H9 (cell line): ENCODE data around the gene TNFRSF19. TPM values are rescaled to one million over a fixed set of nuclear protein-coding genes. Genes with fewer than 3 reads are reported as not detected.

Source experiments
- DNase-seq: peaks from one replicate; pipeline ENCODE4 v3.0.0-alpha.2; 2017
- H2AFZ ChIP-seq: one replicate; pipeline ENCODE4 v1.6.1; 2013; ENCODE audit warnings: mild to moderate bottlenecking, low read length, control low read depth, moderate library complexity
- H2AK5ac ChIP-seq: 2 replicates; pipeline ENCODE4 v1.6.1; 2013; ENCODE audit warnings: low read length, control low read depth, mixed read lengths; ENCODE audit not compliant: insufficient read length
- H2BK120ac ChIP-seq: one replicate; pipeline ENCODE4 v1.6.1; 2013; ENCODE audit warnings: low read depth, mild to moderate bottlenecking, low read length, control low read depth, inconsistent platforms; ENCODE audit not compliant: poor library complexity, severe bottlenecking
- H2BK12ac ChIP-seq: 2 replicates; pipeline ENCODE4 v1.6.1; 2013; ENCODE audit warnings: low read length, control low read depth, mixed read lengths, low read depth; ENCODE audit not compliant: insufficient read length
- H2BK15ac ChIP-seq: 2 replicates; pipeline ENCODE4 v1.6.1; 2013; ENCODE audit warnings: low read depth, low read length, control low read depth
- H2BK20ac ChIP-seq: one replicate; pipeline ENCODE4 v1.6.1; 2013; ENCODE audit warnings: low read depth, mild to moderate bottlenecking, low read length, control low read depth, inconsistent platforms; ENCODE audit not compliant: poor library complexity, severe bottlenecking
- H2BK5ac ChIP-seq: 2 replicates; pipeline ENCODE4 v1.6.1; 2013; ENCODE audit warnings: low read length, control low read depth, mixed read lengths; ENCODE audit not compliant: insufficient read length
- H3K14ac ChIP-seq: 2 replicates; pipeline ENCODE4 v1.6.1; 2013; ENCODE audit warnings: low read length, control low read depth; ENCODE audit not compliant: insufficient read depth
- H3K18ac ChIP-seq: 2 replicates; pipeline ENCODE4 v1.6.1; 2013; ENCODE audit warnings: low read depth, mild to moderate bottlenecking, mixed read lengths, low read length, control low read depth; ENCODE audit not compliant: insufficient read length
- H3K23ac ChIP-seq: 2 replicates; pipeline ENCODE4 v1.6.1; 2013; ENCODE audit warnings: low read length, control low read depth, mixed read lengths, low read depth; ENCODE audit not compliant: insufficient read length
- H3K23me2 ChIP-seq: 2 replicates; pipeline ENCODE4 v1.6.1; 2013; ENCODE audit warnings: low read depth, mild to moderate bottlenecking, mixed read lengths, low read length, control low read depth; ENCODE audit not compliant: insufficient read length, poor library complexity, severe bottlenecking
- H3K27ac ChIP-seq: 2 replicates; pipeline ENCODE4 v1.5.1; 2013; ENCODE audit warnings: low read length, control low read depth, mixed read lengths, low read depth; ENCODE audit not compliant: insufficient read length
- H3K27me3 ChIP-seq: 2 replicates; pipeline ENCODE4 v1.6.1; 2013; ENCODE audit warnings: low read length, control low read depth, inconsistent platforms; ENCODE audit not compliant: insufficient read depth
- H3K4ac ChIP-seq: 2 replicates; pipeline ENCODE4 v1.6.1; 2013; ENCODE audit warnings: low read depth, mild to moderate bottlenecking, control low read depth, inconsistent platforms, low read length, moderate library complexity
- H3K4me1 ChIP-seq: 2 replicates; pipeline ENCODE4 v1.6.1; 2013; ENCODE audit warnings: low read length, control low read depth, inconsistent platforms; ENCODE audit not compliant: insufficient read depth
- H3K4me2 ChIP-seq: 2 replicates; pipeline ENCODE4 v1.6.1; 2013; ENCODE audit warnings: low read length, control low read depth, mixed read lengths; ENCODE audit not compliant: insufficient read length, insufficient read depth
- H3K56ac ChIP-seq: 2 replicates; pipeline ENCODE4 v1.6.1; 2013; ENCODE audit warnings: low read depth, mild to moderate bottlenecking, mixed read lengths, low read length, control low read depth; ENCODE audit not compliant: insufficient read length
- H3K79me1 ChIP-seq: 2 replicates; pipeline ENCODE4 v1.6.1; 2013; ENCODE audit warnings: low read depth, mild to moderate bottlenecking, moderate library complexity, low read length, control low read depth, inconsistent platforms; ENCODE audit not compliant: insufficient read depth, poor library complexity, severe bottlenecking
- H3K79me2 ChIP-seq: 2 replicates; pipeline ENCODE4 v1.6.1; 2013; ENCODE audit warnings: low read length, control low read depth, inconsistent platforms; ENCODE audit not compliant: insufficient read depth
- H3K9ac ChIP-seq: 2 replicates; pipeline ENCODE4 v1.6.1; 2013; ENCODE audit warnings: low read length, control low read depth, mixed read lengths; ENCODE audit not compliant: insufficient read length; ENCODE audit errors: extremely low read depth
- H3K9me3 ChIP-seq: one replicate; pipeline ENCODE4 v1.6.1; 2013; ENCODE audit warnings: low read depth, low read length, inconsistent platforms; ENCODE audit not compliant: control insufficient read depth
- H3T11ph ChIP-seq: one replicate; pipeline ENCODE4 v1.6.1; 2013; ENCODE audit warnings: mild to moderate bottlenecking, low read length, control low read depth, inconsistent platforms
- H4K20me1 ChIP-seq: one replicate; pipeline ENCODE4 v1.6.1; 2013; ENCODE audit not compliant: control insufficient read depth, insufficient read length, insufficient read depth
- H4K5ac ChIP-seq: 2 replicates; pipeline ENCODE4 v1.6.1; 2013; ENCODE audit warnings: low read depth, mild to moderate bottlenecking, mixed read lengths, low read length, control low read depth; ENCODE audit not compliant: insufficient read length
- H4K8ac ChIP-seq: replicated peaks from 2 replicates; pipeline ENCODE4 v1.6.1; 2013; ENCODE audit warnings: low read length, control low read depth, mixed read lengths, low read depth; ENCODE audit not compliant: insufficient read length
- H4K91ac ChIP-seq: 2 replicates; pipeline ENCODE4 v1.6.1; 2013; ENCODE audit warnings: low read depth, mild to moderate bottlenecking, moderate library complexity, mixed read lengths, low read length, control low read depth; ENCODE audit not compliant: insufficient read length
- H3K27ac Mint-ChIP-seq, 3 experiments: 2 replicates in 2 of 3; 3 replicates in 1 of 3; pipeline ENCODE4 v1.8.0; 2020 to 2021; ENCODE audit warnings: mixed read lengths in 3 of 3, mild to moderate bottlenecking in 1 of 3, moderate library complexity in 1 of 3
- H3K27me3 Mint-ChIP-seq: 2 replicates; pipeline ENCODE4 v1.8.0; 2021; ENCODE audit warnings: low read depth, mild to moderate bottlenecking, moderate library complexity, mixed read lengths
- H3K36me3 Mint-ChIP-seq, 3 experiments: 2 replicates in 2 of 3; 3 replicates in 1 of 3; pipeline ENCODE4 v1.8.0; 2020 to 2021; ENCODE audit warnings: low read depth in 3 of 3, mixed read lengths in 3 of 3; ENCODE audit not compliant: insufficient read depth in 1 of 3
- H3K4me1 Mint-ChIP-seq, 2 experiments: 2 replicates each; pipeline ENCODE4 v1.8.0; 2020; ENCODE audit warnings: mixed read lengths in 2 of 2
- H3K4me3 Mint-ChIP-seq, 2 experiments: 2 replicates in 1 of 2; 3 replicates in 1 of 2; pipeline ENCODE4 v1.8.0; 2020 to 2021; ENCODE audit warnings: mild to moderate bottlenecking in 2 of 2, mixed read lengths in 2 of 2, moderate library complexity in 1 of 2
- H3K9me3 Mint-ChIP-seq, 2 experiments: 2 replicates in 1 of 2; 3 replicates in 1 of 2; pipeline ENCODE4 v1.8.0; 2020; ENCODE audit warnings: mild to moderate bottlenecking in 2 of 2, mixed read lengths in 2 of 2, moderate library complexity in 1 of 2
- WGBS: extraction: QIAGEN DNeasy Blood & Tissue Kit; methylation state at CpG from one replicate; pipeline ENCODE4 v1.1.7; 2013; ENCODE audit warnings: missing lambda C conversion rate, low lambda C conversion rate, mixed read lengths; ENCODE audit not compliant: insufficient read length; ENCODE audit errors: extremely low coverage; 5-methylcytosine and 5-hydroxymethylcytosine counted together
- total RNA-seq: library from RNA; stranded (reverse); gene quantifications from 2 replicates; pipeline ENCODE4 v1.2.1, GENCODE V29; 2021
- TF ChIP-seq, protein P1 (sequence below): fragments of 200-600 bp; sonication (generic); conservative IDR thresholded peaks from 3 replicates; pipeline ENCODE4 v1.8.0; 2021; ENCODE audit warnings: antibody characterized with exemption, mild to moderate bottlenecking

Gene TNFRSF19
- total RNA-seq, 1 experiment from 2014 or later: 2.7 TPM

DNA sequence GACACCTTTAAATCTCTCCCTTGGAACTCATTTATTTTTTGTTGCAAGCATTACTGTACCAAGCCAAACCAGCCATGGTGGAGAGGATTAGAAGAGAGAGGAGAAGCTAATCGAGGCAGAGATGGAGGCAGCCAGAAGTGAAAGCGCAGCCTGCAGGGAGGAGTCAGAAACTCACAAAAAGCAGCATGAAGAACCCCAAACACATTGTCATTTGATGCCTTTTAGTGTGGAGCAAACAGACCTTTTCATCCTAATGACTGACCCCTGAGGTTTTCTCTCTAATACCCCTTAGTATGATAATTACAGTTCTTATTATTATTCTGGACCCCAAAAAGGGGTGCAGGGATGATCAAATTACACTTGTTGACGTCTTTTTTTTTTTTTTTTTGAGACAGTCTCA, 62.5 kb downstream of the TNFRSF19 start:
- Histone ChIP-seq H3K4me2 (no peak overlapping the region), H3K14ac (no peak overlapping the region), H4K20me1 (no peaks in the 10 kb centered on the region), H2AFZ (no peak overlapping the region), H4K91ac (no peak overlapping the region), H4K5ac (no peak overlapping the region), H2BK5ac (no peak overlapping the region), H2BK12ac (no peak overlapping the region), H3K4ac (no peak overlapping the region), H3K79me1 (no peaks in the 10 kb centered on the region), H3K56ac (no peak overlapping the region), H3K18ac (no peak overlapping the region), H3K23ac (no peak overlapping the region), H2BK120ac (no peak overlapping the region), H2BK20ac (no peak overlapping the region), H3T11ph (no peak overlapping the region), H3K23me2 (no peaks in the 10 kb centered on the region), H3K79me2 (no peaks in the 10 kb centered on the region), H4K8ac (no peak overlapping the region), H3K9me3 (no peaks in the 10 kb centered on the region), H2AK5ac (no peak overlapping the region), H3K4me1 (peaks cover 6% of the 10 kb centered on the region), H3K27ac (no peak overlapping the region), H2BK15ac (no peak overlapping the region), H3K9ac (no peak overlapping the region), H3K27me3 (no peaks in the 10 kb centered on the region)
- WGBS: no CpG with 5 or more reads among the region's 3 CpGs
- H3K9me3 Mint-ChIP-seq: no peaks in the 10 kb centered on the region
- peak overlapping the region in 2 of 3 experiments; percentile 76 to 97; a peak in 4 of 7 replicates for H3K27ac Mint-ChIP-seq
- H3K4me1 Mint-ChIP-seq: peaks cover 62 to 75% of the 10 kb centered on the region in 2 experiments
- H3K36me3 Mint-ChIP-seq: no peaks in the 10 kb centered on the region
- H3K27me3 Mint-ChIP-seq: peaks cover 1% of the 10 kb centered on the region; the same call in 1 of the 2 replicates
- DNase-seq: no peak
- peak overlapping the region in 1 of 2 experiments; percentile 7; a peak in 1 of 5 replicates for H3K4me3 Mint-ChIP-seq
- TF ChIP-seq, protein P1, sequence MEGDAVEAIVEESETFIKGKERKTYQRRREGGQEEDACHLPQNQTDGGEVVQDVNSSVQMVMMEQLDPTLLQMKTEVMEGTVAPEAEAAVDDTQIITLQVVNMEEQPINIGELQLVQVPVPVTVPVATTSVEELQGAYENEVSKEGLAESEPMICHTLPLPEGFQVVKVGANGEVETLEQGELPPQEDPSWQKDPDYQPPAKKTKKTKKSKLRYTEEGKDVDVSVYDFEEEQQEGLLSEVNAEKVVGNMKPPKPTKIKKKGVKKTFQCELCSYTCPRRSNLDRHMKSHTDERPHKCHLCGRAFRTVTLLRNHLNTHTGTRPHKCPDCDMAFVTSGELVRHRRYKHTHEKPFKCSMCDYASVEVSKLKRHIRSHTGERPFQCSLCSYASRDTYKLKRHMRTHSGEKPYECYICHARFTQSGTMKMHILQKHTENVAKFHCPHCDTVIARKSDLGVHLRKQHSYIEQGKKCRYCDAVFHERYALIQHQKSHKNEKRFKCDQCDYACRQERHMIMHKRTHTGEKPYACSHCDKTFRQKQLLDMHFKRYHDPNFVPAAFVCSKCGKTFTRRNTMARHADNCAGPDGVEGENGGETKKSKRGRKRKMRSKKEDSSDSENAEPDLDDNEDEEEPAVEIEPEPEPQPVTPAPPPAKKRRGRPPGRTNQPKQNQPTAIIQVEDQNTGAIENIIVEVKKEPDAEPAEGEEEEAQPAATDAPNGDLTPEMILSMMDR: no peak
